ENCODE results near the gene DAG1.

Gene DAG1

DNA sequence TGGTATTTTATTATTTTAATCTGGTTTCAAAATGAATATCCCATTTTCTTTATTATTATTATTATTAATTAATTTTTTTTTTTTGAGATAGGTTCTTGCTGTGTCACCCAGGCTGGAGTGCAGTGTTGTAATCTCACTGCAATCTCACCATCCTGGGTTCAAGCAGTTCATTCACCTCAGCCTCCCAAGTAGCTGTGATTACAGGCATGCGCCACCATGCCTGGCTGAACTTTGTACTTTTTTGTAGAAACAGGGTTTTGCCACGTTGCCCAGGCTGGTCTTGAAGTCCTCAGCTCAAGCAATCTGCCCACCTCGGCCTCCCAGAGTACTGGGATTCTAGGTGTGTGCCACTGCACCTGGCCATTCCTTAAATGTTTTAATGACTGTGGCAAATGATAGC, 28.6 kb downstream of the DAG1 start:
- Histone ChIP-seq H3K79me2 (peaks cover 25% of the 10 kb centered on the region), H3K27me3 (ENCODE audit: control insufficient read depth, insufficient read depth, low read length) (no peaks in the 10 kb centered on the region), H3K9ac (no peak overlapping the region), H3K9me3 (ENCODE audit: control insufficient read depth, low read length) (no peaks in the 10 kb centered on the region), H3K36me3 (ENCODE audit: control insufficient read depth, insufficient read depth, low read length) (no peaks in the 10 kb centered on the region), H3K4me3 (ENCODE audit: low read depth, low read length) (no peak overlapping the region), H3K4me1 (no peaks in the 10 kb centered on the region), H2AFZ (no peak overlapping the region), H3K27ac (no peak overlapping the region), H3K4me2 (ENCODE audit: low read length) (no peak overlapping the region)
- TF ChIP-seq, protein P1, sequence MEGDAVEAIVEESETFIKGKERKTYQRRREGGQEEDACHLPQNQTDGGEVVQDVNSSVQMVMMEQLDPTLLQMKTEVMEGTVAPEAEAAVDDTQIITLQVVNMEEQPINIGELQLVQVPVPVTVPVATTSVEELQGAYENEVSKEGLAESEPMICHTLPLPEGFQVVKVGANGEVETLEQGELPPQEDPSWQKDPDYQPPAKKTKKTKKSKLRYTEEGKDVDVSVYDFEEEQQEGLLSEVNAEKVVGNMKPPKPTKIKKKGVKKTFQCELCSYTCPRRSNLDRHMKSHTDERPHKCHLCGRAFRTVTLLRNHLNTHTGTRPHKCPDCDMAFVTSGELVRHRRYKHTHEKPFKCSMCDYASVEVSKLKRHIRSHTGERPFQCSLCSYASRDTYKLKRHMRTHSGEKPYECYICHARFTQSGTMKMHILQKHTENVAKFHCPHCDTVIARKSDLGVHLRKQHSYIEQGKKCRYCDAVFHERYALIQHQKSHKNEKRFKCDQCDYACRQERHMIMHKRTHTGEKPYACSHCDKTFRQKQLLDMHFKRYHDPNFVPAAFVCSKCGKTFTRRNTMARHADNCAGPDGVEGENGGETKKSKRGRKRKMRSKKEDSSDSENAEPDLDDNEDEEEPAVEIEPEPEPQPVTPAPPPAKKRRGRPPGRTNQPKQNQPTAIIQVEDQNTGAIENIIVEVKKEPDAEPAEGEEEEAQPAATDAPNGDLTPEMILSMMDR (IDR thresholded peaks at IDR 0.05), result no peak

- Histone ChIP-seq H3K9me3 (ENCODE audit: control insufficient read depth, low read length) (no peaks in the 10 kb centered on the region), H3K4me3 (ENCODE audit: low read depth, low read length) (no peak overlapping the region), H3K4me1 (no peaks in the 10 kb centered on the region), H3K79me2 (peaks cover 24% of the 10 kb centered on the region), H3K27me3 (ENCODE audit: control insufficient read depth, insufficient read depth, low read length) (no peaks in the 10 kb centered on the region), H3K9ac (no peak overlapping the region), H3K36me3 (ENCODE audit: control insufficient read depth, insufficient read depth, low read length) (no peaks in the 10 kb centered on the region), H3K4me2 (ENCODE audit: low read length) (no peak overlapping the region), H3K27ac (no peak overlapping the region), H2AFZ (no peak overlapping the region)
- TF ChIP-seq, protein P1 (IDR thresholded peaks at IDR 0.05), result no peak
Observed at GRCh38 chr3:49500205-49500731, 30.2 kb downstream of the DAG1 start.

- Histone ChIP-seq H3K27ac (no peak overlapping the region), H3K4me2 (ENCODE audit: low read length) (no peak overlapping the region), H3K79me2 (peaks cover 24% of the 10 kb centered on the region), H2AFZ (no peak overlapping the region), H3K4me3 (ENCODE audit: low read depth, low read length) (no peak overlapping the region), H3K9ac (no peak overlapping the region), H3K27me3 (ENCODE audit: control insufficient read depth, insufficient read depth, low read length) (no peaks in the 10 kb centered on the region), H3K4me1 (no peaks in the 10 kb centered on the region), H3K9me3 (ENCODE audit: control insufficient read depth, low read length) (no peaks in the 10 kb centered on the region), H3K36me3 (ENCODE audit: control insufficient read depth, insufficient read depth, low read length) (no peaks in the 10 kb centered on the region)
- TF ChIP-seq, protein P1 (IDR thresholded peaks at IDR 0.05), result no peak
Observed at GRCh38 chr3:49500732-49501609, 30.9 kb downstream of the DAG1 start.

DNA sequence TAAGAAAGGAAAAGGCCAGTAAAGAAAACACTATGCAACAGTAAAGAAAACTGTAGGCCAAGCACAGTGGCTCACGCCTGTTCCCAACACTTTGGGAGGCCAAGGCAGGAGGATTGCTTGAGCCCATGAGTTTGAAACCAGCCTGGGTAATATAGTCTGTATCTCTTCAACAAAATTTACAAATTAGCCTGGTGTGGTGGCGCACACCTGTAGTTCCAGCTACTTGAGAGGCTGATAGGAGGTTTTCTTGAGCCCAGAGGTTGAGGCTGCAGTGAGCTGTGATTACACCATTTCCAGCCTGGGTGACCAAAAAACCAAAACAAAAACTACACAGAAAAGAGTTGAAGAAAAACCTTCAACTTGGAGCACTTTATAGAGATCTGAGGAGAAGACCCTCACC, 31.8 kb downstream of the DAG1 start:
- Histone ChIP-seq H3K9ac (no peak overlapping the region), H3K4me1 (no peaks in the 10 kb centered on the region), H3K4me3 (ENCODE audit: low read depth, low read length) (no peak overlapping the region), H3K4me2 (ENCODE audit: low read length) (no peak overlapping the region), H3K27me3 (ENCODE audit: control insufficient read depth, insufficient read depth, low read length) (no peaks in the 10 kb centered on the region), H3K36me3 (ENCODE audit: control insufficient read depth, insufficient read depth, low read length) (no peaks in the 10 kb centered on the region), H2AFZ (no peak overlapping the region), H3K9me3 (ENCODE audit: control insufficient read depth, low read length) (no peaks in the 10 kb centered on the region), H3K27ac (no peak overlapping the region), H3K79me2 (peaks cover 25% of the 10 kb centered on the region)
- TF ChIP-seq, protein P1 (IDR thresholded peaks at IDR 0.05), result no peak
